NCI-H2196 (cell line): Measurements from ENCODE around the gene ID3.

Source experiments
- DNase-seq: peaks from one replicate; lab custom pipeline; 2025; ENCODE audit not compliant: unreplicated experiment; lab: John Stamatoyannopoulos, UW

The ID3 gene

GRCh38 chr1:23559136-23559984 lies at the start of gene ID3:
TSS of gene ID3 (minus strand) at chr1:23559501. CDS start at chr1:23559426, 75 bp downstream.
- peak; percentile 96 for DNase-seq

- no peak for DNase-seq
These were observed 48.6 kb upstream of the ID3 start for GRCh38 chr1:23607944-23608343.

- no peak for DNase-seq
These were observed 42.9 kb upstream of the ID3 start for GRCh38 chr1:23601968-23602876.

GRCh38 chr1:23601135-23601967 lies 42.0 kb upstream of the ID3 start:
- no peak for DNase-seq

- DNase-seq = no peak
These were observed 41.0 kb upstream of the ID3 start for GRCh38 chr1:23600283-23600682.

- DNase-seq = no peak
These were observed 39.8 kb upstream of the ID3 start for GRCh38 chr1:23599125-23599524.

GRCh38 chr1:23598424-23598823 lies 39.1 kb upstream of the ID3 start:
- DNase-seq = no peak

GRCh38 chr1:23597635-23598388 lies 38.5 kb upstream of the ID3 start:
- no peak for DNase-seq

GRCh38 chr1:23596382-23597358 lies 37.4 kb upstream of the ID3 start:
- no peak for DNase-seq

- DNase-seq = no peak
These were observed 35.6 kb upstream of the ID3 start for GRCh38 chr1:23594927-23595353.

- DNase-seq = no peak
These were observed 35.0 kb upstream of the ID3 start for GRCh38 chr1:23594149-23594907.

- peak; percentile 71 for DNase-seq
These were observed 34.4 kb upstream of the ID3 start for GRCh38 chr1:23593556-23594148.

GRCh38 chr1:23593042-23593521 lies 33.8 kb upstream of the ID3 start:
- peak; percentile 58 for DNase-seq

- no peak for DNase-seq
These were observed 33.0 kb upstream of the ID3 start for GRCh38 chr1:23592209-23592892.

- no peak for DNase-seq
These were observed 32.3 kb upstream of the ID3 start for GRCh38 chr1:23591460-23592208.

GRCh38 chr1:23590058-23590783 lies 30.9 kb upstream of the ID3 start:
- no peak for DNase-seq
